Effector memory CD4-positive, alpha-beta T cell (primary cell): ENCODE data around the gene KDM5A.

Experiments
- DNase-seq, 3 donors: peaks; one replicate each; pipeline ENCODE4 v3.0.0-alpha.2; 2020
- H3K27ac ChIP-seq: 2 replicates; pipeline ENCODE4 v1.7.0; 2013; ENCODE audit warnings: mild to moderate bottlenecking, low read length, moderate library complexity; ENCODE audit not compliant: insufficient read depth, poor library complexity, severe bottlenecking
- H3K27me3 ChIP-seq: replicated peaks from 2 replicates; pipeline ENCODE4 v1.7.0; 2013; ENCODE audit warnings: mild to moderate bottlenecking, low read length; ENCODE audit not compliant: insufficient read depth, control insufficient read depth, poor library complexity, severe bottlenecking
- H3K36me3 ChIP-seq: 2 replicates; pipeline ENCODE4 v1.7.0; 2013; ENCODE audit warnings: mild to moderate bottlenecking, low read length, moderate library complexity; ENCODE audit not compliant: control insufficient read depth, insufficient read depth
- H3K4me1 ChIP-seq: 2 replicates; pipeline ENCODE4 v1.7.0; 2013; ENCODE audit warnings: low read length, mild to moderate bottlenecking; ENCODE audit not compliant: control insufficient read depth, insufficient read depth, poor library complexity, severe bottlenecking
- H3K4me3 ChIP-seq: 2 replicates; pipeline ENCODE4 v1.7.0; 2013; ENCODE audit warnings: low read length, low read depth, mild to moderate bottlenecking; ENCODE audit not compliant: insufficient read depth, poor library complexity, severe bottlenecking
- H3K9me3 ChIP-seq: 2 replicates; pipeline ENCODE4 v1.7.0; 2013; ENCODE audit warnings: mild to moderate bottlenecking, low read length, moderate library complexity; ENCODE audit not compliant: control insufficient read depth

Gene KDM5A

DNA sequence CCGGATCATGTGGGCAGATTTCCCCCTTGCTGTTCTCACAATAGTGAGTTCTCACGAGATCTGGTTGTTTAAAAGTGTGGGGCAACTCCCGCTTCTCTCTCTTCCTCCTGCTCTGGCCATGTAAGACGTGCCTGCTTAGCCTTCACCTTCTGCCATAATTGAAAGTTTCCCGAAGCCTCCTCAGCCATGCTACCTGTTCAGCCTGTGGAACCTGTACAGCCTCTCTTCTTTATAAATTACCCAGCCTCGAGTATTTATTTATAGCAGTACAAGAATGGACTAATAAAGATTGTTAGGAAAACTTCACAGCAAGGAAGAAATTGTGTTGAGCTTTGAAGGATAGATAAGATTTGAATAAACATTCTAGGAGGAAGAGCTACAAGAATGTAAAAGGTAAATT lies 52.1 kb downstream of the KDM5A start:
- H3K4me1 ChIP-seq = no peaks in the 10 kb centered on the region
- no peaks in the 10 kb centered on the region for H3K9me3 ChIP-seq
- no peaks in the 10 kb centered on the region for H3K27me3 ChIP-seq
- H3K36me3 ChIP-seq = peaks cover 50% of the 10 kb centered on the region
- no peak for DNase-seq
- H3K27ac ChIP-seq = no peak overlapping the region
- H3K4me3 ChIP-seq = no peak overlapping the region

DNA sequence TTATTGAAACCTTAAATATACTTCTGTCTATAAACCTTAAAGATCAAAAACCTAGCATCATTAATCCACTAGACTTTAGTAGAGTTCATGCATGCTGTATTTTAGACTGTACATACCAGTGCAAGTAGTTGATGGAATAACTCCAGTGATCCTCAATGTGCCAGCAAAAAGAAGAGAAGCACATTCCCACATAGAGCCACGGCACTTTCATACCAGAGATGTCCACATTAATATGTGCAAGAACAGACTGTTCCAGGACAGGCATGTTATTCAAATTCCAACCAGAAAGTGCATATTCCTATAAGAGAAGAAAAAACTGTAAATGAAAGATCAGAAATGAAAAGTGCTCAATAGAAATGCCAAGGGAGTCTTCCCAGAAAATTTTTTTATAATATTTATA lies 55.0 kb downstream of the KDM5A start:
- no peaks in the 10 kb centered on the region for H3K9me3 ChIP-seq
- H3K4me3 ChIP-seq = no peak overlapping the region
- no peak overlapping the region for H3K27ac ChIP-seq
- no peaks in the 10 kb centered on the region for H3K4me1 ChIP-seq
- DNase-seq = no peak
- H3K36me3 ChIP-seq = peaks cover 69% of the 10 kb centered on the region
- H3K27me3 ChIP-seq = no peaks in the 10 kb centered on the region

DNA sequence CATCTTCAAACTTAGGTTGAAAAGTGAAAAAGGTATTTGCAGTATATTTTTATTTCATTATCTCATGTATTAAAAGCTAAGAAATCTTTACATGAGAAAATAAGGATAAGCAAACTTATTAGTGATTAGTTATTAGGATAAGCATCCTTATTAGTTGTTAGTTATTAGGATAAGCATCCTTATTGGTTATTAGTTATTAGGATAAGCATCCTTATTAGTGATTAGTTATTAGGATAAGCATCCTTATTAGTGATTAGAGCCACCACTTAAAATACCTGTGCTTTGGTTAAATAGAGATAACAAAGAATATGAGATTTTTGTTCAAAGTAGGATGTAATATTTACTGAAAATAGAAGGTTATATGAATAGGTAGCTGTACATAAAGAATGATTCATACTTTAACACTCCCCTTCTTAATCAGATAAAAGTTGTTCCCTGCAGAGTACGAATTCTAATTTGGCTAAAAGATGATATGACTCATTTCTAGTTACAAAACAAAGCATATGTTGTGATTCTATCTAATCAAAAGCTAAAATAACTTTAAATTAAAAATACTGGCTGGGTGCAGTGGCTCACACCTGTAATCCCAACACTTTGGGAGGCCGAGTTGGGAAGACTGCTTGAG lies 56.4 kb downstream of the KDM5A start:
- H3K4me1 ChIP-seq = no peaks in the 10 kb centered on the region
- H3K4me3 ChIP-seq = no peak overlapping the region
- no peaks in the 10 kb centered on the region for H3K27me3 ChIP-seq
- H3K36me3 ChIP-seq = peaks cover 74% of the 10 kb centered on the region
- no peaks in the 10 kb centered on the region for H3K9me3 ChIP-seq
- DNase-seq = no peak
- H3K27ac ChIP-seq = no peak overlapping the region

DNA sequence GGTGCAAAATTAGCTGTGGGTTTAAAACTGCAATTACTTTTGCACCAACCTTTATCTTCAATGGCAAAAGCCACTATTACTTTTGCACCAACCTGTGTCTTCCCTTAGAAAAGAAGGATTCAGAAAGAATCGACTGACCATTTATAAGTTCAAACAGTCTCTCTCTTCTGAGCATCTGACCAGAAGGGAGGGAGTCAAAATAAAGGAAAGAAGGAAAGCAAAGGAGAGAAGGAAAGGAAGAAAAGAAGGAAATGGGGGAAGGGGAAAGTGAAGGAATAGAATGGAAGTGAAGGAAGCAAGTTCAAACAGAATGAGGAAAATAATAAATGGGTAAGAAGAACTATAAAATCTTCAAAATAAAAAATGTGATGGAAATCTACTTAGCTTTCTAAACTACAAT lies 57.8 kb downstream of the KDM5A start:
- no peak for DNase-seq
- peaks cover 75% of the 10 kb centered on the region for H3K36me3 ChIP-seq
- no peaks in the 10 kb centered on the region for H3K27me3 ChIP-seq
- H3K9me3 ChIP-seq = no peaks in the 10 kb centered on the region
- no peak overlapping the region for H3K4me3 ChIP-seq
- H3K27ac ChIP-seq = no peak overlapping the region
- no peaks in the 10 kb centered on the region for H3K4me1 ChIP-seq

DNA sequence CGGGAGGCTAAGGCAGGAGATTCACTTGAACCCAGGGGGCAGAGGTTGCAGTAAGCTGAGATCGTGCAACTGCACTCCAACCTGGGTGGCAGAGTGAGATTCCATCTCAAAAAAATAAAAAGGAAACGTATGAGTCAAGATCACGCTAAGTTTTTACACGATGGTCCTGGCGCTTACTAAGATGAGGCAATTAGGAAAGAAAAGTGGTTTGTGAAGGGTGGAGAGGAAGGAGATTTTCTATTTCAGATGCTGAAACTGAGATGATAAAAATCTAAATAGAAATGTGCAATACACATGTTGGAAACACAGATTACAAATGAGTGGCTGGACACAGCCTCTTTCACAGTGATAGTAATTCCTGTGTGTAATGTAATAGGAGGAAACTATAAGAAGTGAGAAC lies 63.2 kb downstream of the KDM5A start:
- no peak overlapping the region for H3K27ac ChIP-seq
- no peaks in the 10 kb centered on the region for H3K9me3 ChIP-seq
- H3K4me1 ChIP-seq = no peaks in the 10 kb centered on the region
- H3K4me3 ChIP-seq = no peak overlapping the region
- H3K27me3 ChIP-seq = no peaks in the 10 kb centered on the region
- peaks cover 87% of the 10 kb centered on the region for H3K36me3 ChIP-seq
- DNase-seq = no peak

DNA sequence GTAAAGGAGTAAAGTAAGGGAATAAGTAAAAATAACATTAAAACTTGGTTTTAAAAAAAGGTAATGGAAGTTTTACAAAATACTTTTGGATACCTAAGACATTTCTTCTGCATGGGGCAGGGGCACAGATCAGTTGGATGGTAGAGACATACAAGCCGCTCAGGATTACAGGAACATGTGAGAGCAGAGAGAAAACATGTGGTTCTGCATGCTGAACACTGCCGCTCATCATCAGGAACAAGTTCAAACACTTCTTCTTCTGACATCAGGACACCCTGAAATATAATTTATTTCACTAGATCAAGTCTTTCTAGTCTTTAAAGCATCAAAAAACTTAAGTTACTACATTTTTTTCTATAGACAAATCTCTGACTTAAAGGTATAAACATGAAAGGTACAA lies 65.6 kb downstream of the KDM5A start:
- H3K27ac ChIP-seq = no peak overlapping the region
- H3K4me3 ChIP-seq = no peak overlapping the region
- H3K4me1 ChIP-seq = no peaks in the 10 kb centered on the region
- no peak for DNase-seq
- H3K9me3 ChIP-seq = no peaks in the 10 kb centered on the region
- H3K27me3 ChIP-seq = no peaks in the 10 kb centered on the region
- peaks cover 87% of the 10 kb centered on the region for H3K36me3 ChIP-seq

DNA sequence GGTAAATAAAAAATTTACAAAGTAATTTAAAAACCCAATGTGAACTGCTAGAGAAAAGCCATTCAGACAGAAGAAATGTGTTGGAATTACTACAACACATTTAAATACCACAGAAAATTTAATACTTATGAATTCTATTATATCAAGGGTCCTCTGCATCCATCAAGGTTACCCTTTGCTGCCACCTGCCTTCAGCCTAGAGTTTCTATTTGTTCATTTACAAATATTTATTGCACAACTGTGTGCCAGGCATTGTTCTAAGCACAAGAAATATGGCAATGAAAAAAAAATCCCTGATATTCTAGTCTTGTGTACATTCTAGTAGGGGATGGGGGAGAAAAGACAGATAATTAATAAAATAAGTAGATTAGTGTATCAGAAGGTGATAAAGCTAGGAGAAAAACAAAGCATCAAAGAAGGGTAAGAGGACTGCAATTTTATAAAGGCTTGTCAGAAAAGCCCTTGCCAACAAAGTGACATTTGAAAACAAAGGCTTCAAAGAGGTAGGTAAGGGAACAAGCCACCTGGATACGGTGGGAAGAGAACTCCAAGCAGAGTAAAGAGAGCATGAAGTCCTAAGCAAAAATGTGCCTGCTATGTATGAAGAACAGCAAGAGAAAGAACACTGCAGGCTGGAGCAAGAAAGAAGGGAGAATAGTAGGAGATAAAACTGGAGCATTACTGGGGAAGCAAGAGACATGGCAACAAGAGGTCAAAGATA lies 67.4 kb downstream of the KDM5A start:
- peaks cover 92% of the 10 kb centered on the region for H3K36me3 ChIP-seq
- DNase-seq = no peak
- H3K27ac ChIP-seq = no peak overlapping the region

DNA sequence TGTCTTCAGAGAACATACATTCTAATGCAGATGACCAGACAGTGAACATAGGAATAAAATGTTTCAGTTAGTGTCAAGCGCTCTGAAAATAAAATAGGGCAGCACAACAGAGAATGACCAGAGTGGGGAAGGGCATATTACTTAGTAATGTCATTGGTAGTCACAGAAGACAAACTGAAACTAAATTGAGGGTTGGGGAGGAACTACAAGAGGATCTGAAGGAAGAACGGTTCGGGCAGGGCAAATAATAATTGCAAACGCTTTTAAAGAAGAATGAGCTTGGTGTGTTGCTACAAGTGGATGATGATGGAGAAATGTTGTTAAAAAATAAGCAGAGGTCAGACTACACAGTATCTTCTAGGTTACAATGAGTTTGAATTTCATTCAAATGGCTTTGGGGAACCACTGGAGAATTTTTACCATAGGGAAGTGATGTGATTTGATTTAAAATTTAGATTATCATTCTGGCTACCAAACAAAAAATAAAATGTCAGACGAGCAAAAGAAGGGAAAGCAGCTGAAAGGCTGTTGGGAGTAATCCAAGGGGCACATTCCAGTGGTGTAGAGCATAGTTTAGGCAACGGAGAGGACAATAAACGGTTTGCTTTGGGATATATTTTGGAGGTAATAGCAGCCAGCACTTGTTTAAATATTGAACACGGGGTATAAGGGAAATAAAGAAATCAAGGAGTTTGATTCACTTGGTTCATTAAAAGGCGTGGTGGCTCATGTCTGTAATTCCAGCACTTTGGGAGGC lies 70.2 kb downstream of the KDM5A start:
- H3K9me3 ChIP-seq = no peaks in the 10 kb centered on the region
- no peaks in the 10 kb centered on the region for H3K27me3 ChIP-seq
- no peak overlapping the region for H3K27ac ChIP-seq
- H3K4me1 ChIP-seq = no peaks in the 10 kb centered on the region
- H3K36me3 ChIP-seq = peaks cover 82% of the 10 kb centered on the region
- no peak overlapping the region for H3K4me3 ChIP-seq
- no peak for DNase-seq

More for the DNA sequence above, 67.4 kb downstream of the KDM5A start:
- H3K4me1 ChIP-seq = no peaks in the 10 kb centered on the region
- no peaks in the 10 kb centered on the region for H3K9me3 ChIP-seq
- H3K4me3 ChIP-seq = no peak overlapping the region
- H3K27me3 ChIP-seq = no peaks in the 10 kb centered on the region

DNA sequence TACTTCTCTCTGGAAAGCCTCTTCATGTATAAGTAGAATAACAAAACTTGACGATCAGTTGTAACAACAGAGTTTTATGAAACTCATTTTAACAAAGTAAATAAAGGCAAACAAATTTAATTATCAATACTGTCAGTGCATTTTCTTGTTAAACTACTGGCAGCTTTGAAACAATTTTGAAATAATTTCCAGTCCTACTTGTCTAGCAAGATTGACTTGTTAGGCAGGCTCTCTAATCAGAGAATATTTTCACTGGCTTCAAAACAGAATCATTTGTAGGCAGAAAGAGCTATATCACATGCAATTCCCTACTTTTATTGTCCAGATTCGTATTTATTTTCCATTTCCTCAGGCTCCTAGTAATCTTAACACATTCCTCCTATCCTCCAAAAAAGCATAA lies 80.6 kb downstream of the KDM5A start:
- Histone ChIP-seq H3K4me3 (no peak overlapping the region), H3K36me3 (peaks cover 73% of the 10 kb centered on the region), H3K27ac (no peak overlapping the region), H3K4me1 (no peaks in the 10 kb centered on the region), H3K27me3 (no peaks in the 10 kb centered on the region), H3K9me3 (no peaks in the 10 kb centered on the region)
- DNase-seq = no peak

DNA sequence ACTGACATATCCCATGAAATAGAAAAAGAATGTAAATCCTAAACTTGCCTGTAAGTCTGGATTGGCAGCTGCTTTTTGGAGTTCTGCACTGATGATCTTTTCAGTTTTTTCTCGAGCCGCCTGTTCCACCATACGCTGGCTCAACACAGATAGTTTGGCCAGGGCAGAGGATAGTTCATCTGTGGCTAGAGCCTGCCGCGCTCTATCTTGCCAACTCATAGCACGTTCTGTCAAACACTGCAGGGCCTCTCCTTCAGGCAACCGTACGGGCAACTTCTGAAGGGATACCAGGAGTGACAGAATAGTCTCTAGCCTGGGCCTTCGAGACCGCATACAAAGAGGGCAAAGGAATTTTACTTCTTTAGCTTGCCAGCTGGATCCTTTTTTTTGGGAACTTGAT lies 81.7 kb downstream of the KDM5A start:
- Histone ChIP-seq H3K27ac (no peak overlapping the region), H3K27me3 (no peaks in the 10 kb centered on the region), H3K36me3 (peaks cover 64% of the 10 kb centered on the region), H3K4me1 (no peaks in the 10 kb centered on the region), H3K9me3 (no peaks in the 10 kb centered on the region), H3K4me3 (no peak overlapping the region)
- no peak for DNase-seq
